ENCODE results near the gene IMMP2L.

Gene IMMP2L

GRCh38 chr7:110841840-110842545 lies 720.3 kb downstream of the IMMP2L start:
- DNase-seq = peak; percentile 79

DNA sequence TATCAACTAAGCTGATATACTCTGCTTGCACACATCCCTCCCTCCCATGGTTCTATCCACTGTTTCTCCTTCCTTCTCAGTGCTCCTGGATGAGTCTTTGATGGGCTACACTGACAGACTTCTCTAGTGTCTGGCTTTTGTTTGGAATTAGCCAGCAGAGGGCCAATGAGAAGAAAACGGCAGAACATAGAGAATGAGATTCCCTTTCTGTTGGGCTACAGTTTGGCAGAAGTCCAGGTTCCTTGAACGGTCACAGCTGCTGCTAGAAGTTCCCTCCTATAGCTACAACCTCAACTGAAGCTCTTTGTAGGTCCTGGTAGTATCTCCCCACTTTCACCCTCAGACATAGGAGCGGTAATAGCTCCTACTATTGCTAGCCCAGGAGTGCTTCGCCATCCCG lies 722.4 kb downstream of the IMMP2L start:
- DNase-seq = peak; percentile 82

GRCh38 chr7:110835849-110836248 lies 726.4 kb downstream of the IMMP2L start:
- no peak for DNase-seq

GRCh38 chr7:110835218-110835617 lies 727.1 kb downstream of the IMMP2L start:
- DNase-seq = no peak

- no peak for DNase-seq
Measured at GRCh38 chr7:110831419-110831818, 730.9 kb downstream of the IMMP2L start.

GRCh38 chr7:110830778-110831177 lies 731.5 kb downstream of the IMMP2L start:
- no peak for DNase-seq

GRCh38 chr7:110827936-110828335 lies 734.4 kb downstream of the IMMP2L start:
- no peak for DNase-seq

DNA sequence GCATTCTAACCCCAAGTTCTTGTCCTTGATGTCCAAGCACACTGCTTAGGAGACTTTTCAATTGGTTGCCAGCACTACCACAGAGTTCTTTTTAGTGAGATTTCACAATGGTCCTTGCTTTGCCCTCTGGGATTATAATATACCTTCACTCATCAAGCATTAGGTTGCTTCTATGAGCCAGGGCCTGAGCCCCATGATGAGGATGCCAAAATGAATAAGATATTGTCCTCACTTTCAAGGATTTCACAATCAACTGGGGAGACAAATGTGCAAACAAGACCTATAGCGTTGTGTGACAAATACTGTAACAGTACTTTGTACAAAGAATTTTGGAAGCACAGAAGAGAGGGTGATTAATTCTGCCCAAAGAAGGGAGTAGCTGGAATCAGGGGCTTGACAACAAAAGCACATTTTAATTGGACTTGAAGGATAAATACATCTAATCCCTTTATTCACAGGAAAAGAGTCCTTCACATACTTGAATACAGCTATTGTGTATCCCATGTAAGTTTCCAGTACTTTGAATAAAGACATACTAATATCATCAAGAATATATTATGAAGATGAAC lies 734.9 kb downstream of the IMMP2L start:
- no peak for DNase-seq

DNA sequence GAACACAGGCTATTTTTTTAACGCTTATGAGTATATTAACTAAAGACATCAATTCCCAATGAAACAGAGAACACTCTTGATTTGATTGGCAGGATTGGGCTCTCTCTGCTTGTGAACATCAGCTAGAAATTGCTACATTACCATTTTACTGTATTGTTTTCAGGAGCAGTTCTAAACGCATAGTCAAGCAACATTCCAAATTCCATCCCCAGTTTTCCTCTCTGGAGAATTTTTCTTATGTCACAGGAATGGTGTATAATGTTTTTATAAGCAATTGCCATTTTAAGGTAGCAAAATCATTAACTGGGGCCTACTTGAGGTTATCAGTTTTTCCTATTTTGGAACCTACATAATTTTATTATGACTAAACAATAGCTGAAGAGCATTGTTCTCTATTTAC lies 748.3 kb downstream of the IMMP2L start:
- no peak for DNase-seq

DNA sequence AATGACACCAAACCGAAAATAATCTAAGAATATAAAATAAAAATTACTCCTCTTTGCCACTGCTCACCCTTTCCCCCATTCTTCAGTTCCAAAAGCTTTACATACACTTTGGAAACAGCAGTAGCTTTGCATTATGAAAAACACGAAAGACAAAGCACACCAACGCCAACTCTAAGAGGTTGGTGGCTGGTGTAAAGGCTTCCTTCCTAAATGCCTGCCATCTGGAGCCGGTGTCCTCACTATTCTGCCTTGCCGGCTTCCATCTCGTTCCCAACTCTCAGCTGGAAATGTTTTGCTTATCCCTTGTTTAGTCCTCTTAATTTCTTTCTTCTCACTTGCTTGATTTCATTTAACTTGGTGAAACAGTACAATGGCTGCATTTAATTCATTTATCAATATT lies 752.5 kb downstream of the IMMP2L start:
- DNase-seq = no peak

GRCh38 chr7:110808361-110808760 lies 753.9 kb downstream of the IMMP2L start:
- DNase-seq = peak; percentile 92

DNA sequence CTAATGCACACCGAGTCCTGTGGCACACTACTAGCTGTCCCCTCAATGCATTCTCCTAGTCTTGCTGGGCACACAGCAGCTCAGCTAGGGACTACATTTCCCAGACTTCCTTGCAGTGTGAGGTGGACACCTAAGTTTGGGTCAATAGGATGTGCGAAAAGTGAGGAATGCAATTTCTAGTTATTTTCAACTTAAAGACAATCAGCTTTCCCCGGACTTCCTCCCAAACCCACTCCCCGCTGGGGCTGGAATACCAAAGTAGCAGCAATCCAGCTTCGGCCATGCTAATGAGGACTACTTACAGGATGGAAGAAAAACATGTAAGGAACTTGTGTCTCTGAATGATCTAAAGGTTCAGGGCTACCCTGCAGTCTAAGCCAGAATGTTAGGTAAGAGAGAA lies 757.8 kb downstream of the IMMP2L start:
- no peak for DNase-seq

DNA sequence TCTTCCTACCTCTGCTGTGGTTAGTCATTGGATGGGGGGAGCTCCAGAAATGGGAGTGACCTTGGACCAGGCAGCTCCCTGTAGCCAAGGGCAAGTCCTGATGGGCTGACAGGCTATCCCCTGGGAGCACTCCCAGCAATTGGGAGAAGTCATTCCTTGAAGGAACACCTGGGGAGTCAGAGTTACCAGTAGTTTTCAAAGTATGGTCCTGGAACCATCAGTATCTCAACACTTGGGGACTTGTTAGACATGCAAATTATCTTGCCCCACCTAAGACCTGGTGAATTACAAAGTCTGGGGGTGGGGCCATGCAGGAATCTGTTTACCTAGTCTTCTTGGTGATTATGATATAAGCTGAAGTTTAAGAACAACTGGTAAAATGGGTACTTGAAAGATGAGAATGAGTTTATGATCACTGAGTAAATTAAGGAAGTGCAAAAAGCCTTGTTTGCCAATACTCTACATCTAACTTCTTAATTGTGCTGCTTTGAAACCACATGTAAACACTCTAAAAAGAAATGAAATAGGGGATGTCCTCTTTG lies 758.6 kb downstream of the IMMP2L start:
- no peak for DNase-seq

DNA sequence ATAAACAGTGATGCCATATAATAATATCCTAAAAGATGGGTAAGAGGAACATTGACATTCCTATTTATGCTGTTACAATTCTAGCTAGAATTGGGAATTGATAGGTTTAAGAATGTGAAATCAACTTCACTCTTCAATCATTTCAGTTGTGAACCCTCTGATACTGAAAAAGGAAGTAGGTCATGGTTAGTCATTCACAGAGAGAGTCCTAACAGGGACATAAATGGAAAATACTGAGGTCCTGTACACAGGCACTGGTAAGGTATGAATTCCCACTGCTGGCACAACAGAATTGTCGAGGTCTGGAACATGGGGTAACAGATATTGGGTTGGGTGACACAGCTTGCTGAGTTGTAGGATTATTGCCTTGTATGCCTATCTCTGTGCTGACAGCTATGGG lies 760.8 kb downstream of the IMMP2L start:
- no peak for DNase-seq

DNA sequence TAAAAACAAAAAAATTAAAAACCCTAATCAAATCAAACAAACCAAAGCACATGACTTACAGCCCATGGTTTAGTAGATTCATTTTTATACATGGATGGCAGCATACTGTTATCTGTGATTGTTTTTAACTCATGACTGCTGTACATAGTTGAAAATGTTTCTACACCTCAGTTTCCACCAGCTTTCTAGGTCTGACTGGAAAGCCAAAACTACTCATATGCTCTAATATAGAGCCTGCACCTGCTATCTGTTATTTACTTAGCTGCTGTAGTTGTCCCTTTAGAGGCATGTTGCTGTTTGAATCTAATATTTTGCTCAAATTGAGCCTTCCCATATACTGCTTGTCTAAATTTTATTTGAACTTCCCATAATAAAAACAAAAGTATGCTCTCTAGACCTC lies 761.3 kb downstream of the IMMP2L start:
- DNase-seq = no peak

DNA sequence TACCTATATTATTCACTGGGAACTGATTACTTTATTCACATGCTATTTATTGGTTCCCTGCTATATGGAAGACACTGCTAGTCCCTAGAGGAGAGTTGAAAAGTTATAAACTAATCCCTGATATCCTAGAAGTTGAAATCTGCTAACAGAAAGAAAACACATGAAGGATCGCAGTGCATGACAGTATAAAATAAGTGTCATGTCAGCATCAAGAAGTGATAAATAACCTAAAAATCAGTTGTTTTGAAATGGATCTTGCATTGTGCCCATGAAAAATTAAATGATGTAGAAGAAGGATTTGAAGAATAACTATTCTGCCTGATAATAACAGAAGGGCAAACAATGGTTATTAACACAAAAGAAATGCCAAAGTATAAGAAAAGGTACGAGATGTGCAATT lies 764.6 kb downstream of the IMMP2L start:
- DNase-seq = no peak

DNA sequence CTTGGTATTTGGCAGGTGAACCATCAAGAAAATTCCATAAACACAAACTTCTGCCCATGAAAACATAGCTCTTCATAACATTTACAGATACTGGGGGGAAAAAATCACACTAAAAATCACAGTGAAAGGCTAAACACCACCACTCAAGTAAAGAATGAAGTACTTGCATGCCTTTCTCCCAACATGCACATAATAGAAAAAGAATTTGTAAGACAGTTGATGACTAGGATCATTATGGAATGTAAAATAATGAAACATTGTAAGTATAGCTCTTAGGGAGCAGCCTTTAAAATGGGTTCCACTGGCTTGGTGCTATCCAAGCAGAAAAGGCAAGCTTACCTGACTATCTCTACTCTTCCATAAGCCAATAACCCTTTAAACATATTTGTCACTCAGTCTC lies 771.3 kb downstream of the IMMP2L start:
- no peak for DNase-seq

- DNase-seq = peak; percentile 70
Measured at GRCh38 chr7:110786328-110786965, 775.8 kb downstream of the IMMP2L start.

GRCh38 chr7:110784749-110785148 lies 777.5 kb downstream of the IMMP2L start:
- DNase-seq = no peak

- no peak for DNase-seq
Measured at GRCh38 chr7:110780712-110781111, 781.6 kb downstream of the IMMP2L start.

GRCh38 chr7:110779339-110779738 lies 783.0 kb downstream of the IMMP2L start:
- no peak for DNase-seq

- no peak for DNase-seq
Measured at GRCh38 chr7:110775046-110775445, 787.2 kb downstream of the IMMP2L start.

GRCh38 chr7:110774071-110774470 lies 788.2 kb downstream of the IMMP2L start:
- DNase-seq = no peak

DNA sequence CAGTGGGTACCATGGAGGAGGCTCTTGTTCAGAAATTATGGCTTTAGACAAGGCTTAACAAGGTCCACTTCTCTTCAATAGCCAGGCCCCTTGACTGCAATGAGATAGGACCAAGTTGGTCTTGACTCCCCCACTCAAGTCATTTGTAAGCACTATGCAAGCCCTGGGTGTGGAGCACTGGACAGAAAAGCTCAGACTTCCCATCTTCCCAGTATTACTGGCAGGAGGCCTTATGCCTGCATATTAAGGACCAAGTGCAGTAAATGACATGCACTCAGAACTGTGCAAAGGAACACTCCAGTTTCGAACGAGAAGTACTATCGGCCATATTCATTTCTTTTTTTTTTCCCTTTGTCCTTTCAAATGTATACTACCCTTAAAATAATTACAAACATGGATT lies 789.7 kb downstream of the IMMP2L start:
- DNase-seq = no peak

All from NCI-H446 treated with DMSO at 0.1 percent for 48 hours (cell line).